OCI-LY7 (cell line): Measurements from ENCODE around the gene KIRREL3.

Source experiments
- CTCF ChIP-seq: fragments of 200-600 bp; sonication (generic); conservative IDR thresholded peaks from 2 replicates; pipeline ENCODE4 v1.5.1; 2014; ENCODE audit warnings: mild to moderate bottlenecking, antibody characterized with exemption, low read length, moderate library complexity, mixed read lengths
- EZH2phosphoT487 ChIP-seq: fragments of 200-600 bp; sonication (generic); IDR thresholded peaks from 2 replicates; pipeline ENCODE4 v1.6.1; 2018; ENCODE audit warnings: low read depth, borderline replicate concordance, mild to moderate bottlenecking, mixed run types, antibody characterized with exemption, low read length, moderate library complexity, mixed read lengths

- TF ChIP-seq CTCF (no peak), EZH2phosphoT487 (no peak)
Observed at GRCh38 chr11:127035824-127036223, 35.3 kb upstream of the KIRREL3 start.
